Stomach (tissue), 9 donors: ENCODE results near the gene FRMD5. TPM values are rescaled to one million over a fixed set of nuclear protein-coding genes. Genes with fewer than 3 reads are reported as not detected.

Experiments
- DNase-seq, 2 donors: peaks; one replicate each; pipeline versions ENCODE4 v3.0.0 to v3.0.0-alpha.2; 2013 to 2019
- H3K27ac ChIP-seq, 5 donors: fragments of 200-600 bp in 4 of 5; sonication (generic) in 4 of 5; one replicate each; pipeline ENCODE4 v1.5.1; 2013 to 2019; ENCODE audit warnings: mild to moderate bottlenecking in 1 of 5, moderate library complexity in 1 of 5
- H3K27me3 ChIP-seq, 3 donors: fragments of 200-600 bp; sonication (generic); one replicate each; pipeline ENCODE4 v1.5.1; 2017 to 2019; ENCODE audit warnings: mixed run types in 1 of 3
- H3K36me3 ChIP-seq, 4 donors: fragments of 200-600 bp; sonication (generic); 1 replicate in 3 of 4; 2 replicates in 1 of 4; pipeline ENCODE4 v1.5.1; 2016 to 2019
- H3K4me1 ChIP-seq, 4 donors: fragments of 200-600 bp; sonication (generic); one replicate each; pipeline ENCODE4 v1.5.1; 2016 to 2019
- H3K4me3 ChIP-seq, 4 donors: fragments of 200-600 bp; sonication (generic) in 3 of 4; one replicate each; pipeline ENCODE4 v1.5.1; 2016 to 2019; ENCODE audit warnings: mild to moderate bottlenecking in 1 of 4
- H3K9me3 ChIP-seq, 4 donors: fragments of 200-600 bp; sonication (generic); one replicate each; pipeline ENCODE4 v1.5.1; 2016 to 2019
- CTCF ChIP-seq, 7 experiments: fragments of 450-650 bp in 4 of 7; fragments of 200-600 bp in 3 of 7; sonication (generic) in 3 of 7; IDR thresholded peaks; one replicate each; pipeline ENCODE4 v1.5.1; 2016 to 2019; ENCODE audit warnings: antibody characterized with exemption in 7 of 7, control low read depth in 2 of 7, mild to moderate bottlenecking in 1 of 7
- EP300 ChIP-seq: sonication (generic); formaldehyde crosslinking; IDR thresholded peaks from one replicate; pipeline ENCODE4 v1.6.1; 2017; ENCODE audit warnings: antibody characterized with exemption
- POLR2A ChIP-seq, 4 donors: fragments of 450-650 bp; IDR thresholded peaks; one replicate each; pipeline ENCODE4 v1.6.1; 2016; ENCODE audit warnings: antibody characterized with exemption in 4 of 4, control low read depth in 2 of 4, mild to moderate bottlenecking in 1 of 4, moderate library complexity in 1 of 4
- POLR2AphosphoS5 ChIP-seq, 3 donors: sonication (generic); formaldehyde crosslinking; IDR thresholded peaks; one replicate each; pipeline ENCODE4 v1.6.1; 2016; ENCODE audit warnings: antibody characterized with exemption in 3 of 3
- WGBS, 5 donors: extraction: QIAGEN DNeasy Blood & Tissue Kit in 3 of 5; methylation state at CpG; one replicate each; pipeline versions ENCODE4 v1.1.5 to v1.1.7; 2013 to 2018; 5-methylcytosine and 5-hydroxymethylcytosine counted together
- intact Hi-C: fragments of 100-400 bp; cut with DNase I; formaldehyde crosslinking; loops from one replicate; pipeline ENCODE4 v1.15.1; 2023; ENCODE audit warnings: low total_unique reads
- polyA plus RNA-seq, 3 donors: library from polyadenylated mRNA; stranded (reverse); fragments of 200-250 nt; gene quantifications; one replicate each; pipeline ENCODE4 v1.2.3, GENCODE V29; 2013
- total RNA-seq, 5 donors: library from RNA; depleted of rRNA; stranded (reverse); fragments of >200 nt; gene quantifications; one replicate each; pipeline versions ENCODE4 v1.1.0 to v1.2.3, GENCODE V29; 2014 to 2016
- donor health status: healthy with polysubstance abuse.
- donor health status: Bipolar disorder and iron deficiency.
- donor health status: healthy.

Gene FRMD5
- total and polyA plus RNA-seq, 8 donors, result 0.40 to 13.0 (median 2.5) TPM

GRCh38 chr15:44101944-44102343 is 93.1 kb downstream of the FRMD5 start:
- no peak for TF ChIP-seq POLR2AphosphoS5 (IDR thresholded peaks at IDR 0.05)
- no peak for TF ChIP-seq CTCF (IDR thresholded peaks at IDR 0.05)
- TF ChIP-seq POLR2A (IDR thresholded peaks at IDR 0.05), result no peak
- TF ChIP-seq EP300, result no peak
- H3K36me3 ChIP-seq, result no peaks in the 10 kb centered on the region
- no peak overlapping the region for H3K4me3 ChIP-seq
- no peaks in the 10 kb centered on the region for H3K27me3 ChIP-seq
- H3K9me3 ChIP-seq, result no peaks in the 10 kb centered on the region
- DNase-seq, result no peak
- intact Hi-C loops, result no loop called here
- H3K4me1 ChIP-seq, result peaks cover 0 to 17% (median 8%) of the 10 kb centered on the region in 4 donors
- WGBS, 5 donors, result 85 to 92% (median 91%) methylated on average over 1 of the region's 1 CpG
- H3K27ac ChIP-seq, result no peak overlapping the region

- Histone ChIP-seq H3K4me1 (peaks cover 0 to 17% (median 8%) of the 10 kb centered on the region in 4 donors), H3K27me3 (no peaks in the 10 kb centered on the region), H3K4me3 (no peak overlapping the region), H3K36me3 (no peaks in the 10 kb centered on the region), H3K9me3 (no peaks in the 10 kb centered on the region), H3K27ac (no peak overlapping the region)
- no peak for DNase-seq
- intact Hi-C loops, result no loop called here
- TF ChIP-seq POLR2A (IDR thresholded peaks at IDR 0.05) (no peak), POLR2AphosphoS5 (IDR thresholded peaks at IDR 0.05) (no peak), CTCF (IDR thresholded peaks at IDR 0.05) (no peak), EP300 (no peak)
These were observed 93.8 kb downstream of the FRMD5 start for GRCh38 chr15:44101286-44101685.

GRCh38 chr15:44099671-44100070 is 95.4 kb downstream of the FRMD5 start:
- Histone ChIP-seq H3K27me3 (no peaks in the 10 kb centered on the region), H3K9me3 (no peaks in the 10 kb centered on the region), H3K4me3 (no peak overlapping the region), H3K27ac (no peak overlapping the region), H3K36me3 (no peaks in the 10 kb centered on the region), H3K4me1 (peaks cover 0 to 17% (median 8%) of the 10 kb centered on the region in 4 donors)
- WGBS, 5 donors, result 45 to 71% (median 54%) methylated on average over 1 of the region's 1 CpG
- TF ChIP-seq CTCF (IDR thresholded peaks at IDR 0.05) (no peak), EP300 (no peak), POLR2AphosphoS5 (IDR thresholded peaks at IDR 0.05) (no peak), POLR2A (IDR thresholded peaks at IDR 0.05) (no peak)
- peak in 1 of 2 donors; percentile 30 for DNase-seq
- intact Hi-C loops, result no loop called here

GRCh38 chr15:44097552-44097951 is 97.5 kb downstream of the FRMD5 start:
- intact Hi-C loops, result no loop called here
- TF ChIP-seq POLR2AphosphoS5 (IDR thresholded peaks at IDR 0.05), result no peak
- no peak for TF ChIP-seq EP300
- no peak for TF ChIP-seq POLR2A (IDR thresholded peaks at IDR 0.05)
- no peak for TF ChIP-seq CTCF (IDR thresholded peaks at IDR 0.05)
- no peak overlapping the region for H3K27ac ChIP-seq
- H3K27me3 ChIP-seq, result no peaks in the 10 kb centered on the region
- H3K4me1 ChIP-seq, result peaks cover 0 to 7% (median 2%) of the 10 kb centered on the region in 4 donors
- H3K36me3 ChIP-seq, result no peaks in the 10 kb centered on the region
- DNase-seq, result no peak
- 33 to 41% (median 37%) methylated on average over 3 of the region's 3 CpGs for WGBS, 5 donors
- no peak overlapping the region for H3K4me3 ChIP-seq
- H3K9me3 ChIP-seq, result no peaks in the 10 kb centered on the region
